Liver (tissue), 9 donors: ENCODE data around the gene LCN2. TPM values are rescaled to one million over a fixed set of nuclear protein-coding genes. Genes with fewer than 3 reads are reported as not detected.

Experiments
- DNase-seq: peaks from one replicate; pipeline ENCODE4 v3.0.0-alpha.2; 2017; ENCODE audit warnings: low spot score
- H3K27ac ChIP-seq, 2 donors: one replicate each; pipeline ENCODE4 v1.7.0; 2013; ENCODE audit warnings: inconsistent platforms in 2 of 2, low read length in 2 of 2, control low read depth in 1 of 2, low read depth in 1 of 2, mild to moderate bottlenecking in 1 of 2
- H3K27me3 ChIP-seq, 4 donors: one replicate each; pipeline versions ENCODE4 v1.6.1 to v1.7.0; 2013; ENCODE audit warnings: low read length in 3 of 4, inconsistent platforms in 1 of 4, mild to moderate bottlenecking in 1 of 4, moderate library complexity in 1 of 4; ENCODE audit not compliant: control insufficient read depth in 4 of 4, insufficient read depth in 4 of 4
- H3K36me3 ChIP-seq, 4 donors: one replicate each; pipeline versions ENCODE4 v1.6.1 to v1.7.0; 2013; ENCODE audit warnings: low read length in 3 of 4, mild to moderate bottlenecking in 3 of 4, low read depth in 1 of 4, moderate library complexity in 1 of 4; ENCODE audit not compliant: control insufficient read depth in 4 of 4, insufficient read depth in 3 of 4
- H3K4me1 ChIP-seq, 4 donors: one replicate each; pipeline versions ENCODE4 v1.6.1 to v1.7.0; 2013; ENCODE audit warnings: low read length in 3 of 4, mild to moderate bottlenecking in 3 of 4, moderate library complexity in 1 of 4; ENCODE audit not compliant: control insufficient read depth in 4 of 4, insufficient read depth in 4 of 4
- H3K4me3 ChIP-seq, 3 donors: one replicate each; pipeline versions ENCODE4 v1.6.1 to v1.7.0; 2013; ENCODE audit warnings: low read length in 3 of 3, control low read depth in 1 of 3, low read depth in 1 of 3, mild to moderate bottlenecking in 1 of 3
- H3K9ac ChIP-seq, 2 donors: one replicate each; pipeline ENCODE4 v1.7.0; 2013; ENCODE audit warnings: low read length in 2 of 2, mild to moderate bottlenecking in 2 of 2, moderate library complexity in 2 of 2, control low read depth in 1 of 2, low read depth in 1 of 2
- H3K9me3 ChIP-seq, 4 donors: one replicate each; pipeline versions ENCODE4 v1.6.1 to v1.7.0; 2013; ENCODE audit warnings: low read length in 3 of 4; ENCODE audit not compliant: control insufficient read depth in 4 of 4
- CTCF ChIP-seq: fragments of 150-350 bp; IDR thresholded peaks from 2 replicates; pipeline ENCODE4 v1.5.1; 2017; ENCODE audit warnings: improper control_type of control experiment, low read depth, low read length; ENCODE audit not compliant: missing input control
- EGR1 ChIP-seq, 2 donors: IDR thresholded peaks; 2 replicates each; pipeline ENCODE4 v1.6.1; 2016 to 2018; ENCODE audit warnings: antibody characterized with exemption in 2 of 2, low read depth in 2 of 2
- FOXA1 ChIP-seq: IDR thresholded peaks from 2 replicates; pipeline ENCODE4 v1.6.1; 2016; ENCODE audit warnings: antibody characterized with exemption
- FOXA2 ChIP-seq: IDR thresholded peaks from 2 replicates; pipeline ENCODE4 v1.6.1; 2016; ENCODE audit warnings: antibody characterized with exemption
- GABPA ChIP-seq, 2 donors: IDR thresholded peaks in 1 of 2; conservative IDR thresholded peaks in 1 of 2; 2 replicates each; pipeline ENCODE4 v1.6.1; 2016; ENCODE audit warnings: antibody characterized with exemption in 2 of 2, mild to moderate bottlenecking in 1 of 2, moderate library complexity in 1 of 2
- HNF4A ChIP-seq, 2 donors: conservative IDR thresholded peaks; 2 replicates each; pipeline ENCODE4 v1.6.1; 2016; ENCODE audit warnings: antibody characterized with exemption in 2 of 2, mild to moderate bottlenecking in 2 of 2
- HNF4G ChIP-seq: IDR thresholded peaks from 2 replicates; pipeline ENCODE4 v1.6.1; 2016; ENCODE audit warnings: antibody characterized with exemption
- JUND ChIP-seq, 2 donors: IDR thresholded peaks; 2 replicates each; pipeline ENCODE4 v1.6.1; 2016; ENCODE audit warnings: antibody characterized with exemption in 2 of 2
- NR2F2 ChIP-seq: IDR thresholded peaks from 2 replicates; pipeline ENCODE4 v1.6.1; 2016; ENCODE audit warnings: antibody characterized with exemption
- RAD21 ChIP-seq, 2 donors: IDR thresholded peaks; 2 replicates each; pipeline ENCODE4 v1.6.1; 2016; ENCODE audit warnings: antibody characterized with exemption in 2 of 2, mild to moderate bottlenecking in 2 of 2
- RXRA ChIP-seq, 2 donors: IDR thresholded peaks; 2 replicates each; pipeline ENCODE4 v1.6.1; 2017 to 2018; ENCODE audit warnings: antibody characterized with exemption in 2 of 2, mild to moderate bottlenecking in 1 of 2
- SP1 ChIP-seq: IDR thresholded peaks from 2 replicates; pipeline ENCODE4 v1.6.1; 2018; ENCODE audit warnings: antibody characterized with exemption, mild to moderate bottlenecking
- TAF1 ChIP-seq: conservative IDR thresholded peaks from 2 replicates; pipeline ENCODE4 v1.6.1; 2016; ENCODE audit warnings: antibody characterized with exemption, mild to moderate bottlenecking
- YY1 ChIP-seq: IDR thresholded peaks from 2 replicates; pipeline ENCODE4 v1.6.1; 2016; ENCODE audit warnings: antibody characterized with exemption, mild to moderate bottlenecking
- ZBTB33 ChIP-seq: IDR thresholded peaks from 2 replicates; pipeline ENCODE4 v1.6.1; 2016; ENCODE audit warnings: antibody characterized with exemption
- WGBS: extraction: QIAGEN DNeasy Blood & Tissue Kit; methylation state at CpG from one replicate; pipeline ENCODE4 v1.1.7; 2013; 5-methylcytosine and 5-hydroxymethylcytosine counted together
- polyA plus RNA-seq, 2 donors: library from polyadenylated mRNA; stranded (reverse) in 1 of 2; unstranded in 1 of 2; fragments of 200-250 nt in 1 of 2; fragments of >200 nt in 1 of 2; fragmentation: Nextera tagmentation in 1 of 2; extraction: Ambion mirVana in 1 of 2; gene quantifications; one replicate each; pipeline versions ENCODE4 v1.2.1 to v1.2.3, GENCODE V29; 2013 to 2015
- total RNA-seq, 2 donors: library from RNA; depleted of rRNA; stranded (reverse); fragments of >200 nt; gene quantifications; one replicate each; pipeline ENCODE4 v1.2.3, GENCODE V29; 2014
- TF ChIP-seq, protein P1 (sequence below): IDR thresholded peaks from 2 replicates; pipeline ENCODE4 v1.6.1; 2016; ENCODE audit warnings: antibody characterized with exemption
- TF ChIP-seq, protein P2 (sequence below): IDR thresholded peaks from 2 replicates; pipeline ENCODE4 v1.6.1; 2016; ENCODE audit warnings: antibody characterized with exemption, mild to moderate bottlenecking
- TF ChIP-seq, protein P3 (sequence below): IDR thresholded peaks from 2 replicates; pipeline ENCODE4 v1.6.1; 2016; ENCODE audit warnings: antibody characterized with exemption
- donor health status: healthy.
- donor health status: healthy.
- donor health status: healthy.
- donor health status: healthy.
- donor health status: healthy.

Gene LCN2
- total and polyA plus RNA-seq, 4 donors: 7.0 to 64.5 (median 10.4) TPM

- H3K4me3 ChIP-seq: no peak overlapping the region
- no peaks in the 10 kb centered on the region for H3K9me3 ChIP-seq
- H3K27me3 ChIP-seq: no peaks in the 10 kb centered on the region
- WGBS: 95% methylated on average over 11 of the region's 11 CpGs
- no peak for DNase-seq
- H3K9ac ChIP-seq: no peak overlapping the region
- no peak for TF ChIP-seq NR2F2
- TF ChIP-seq CTCF: no peak
- no peak for TF ChIP-seq YY1
- no peak for TF ChIP-seq TAF1
- TF ChIP-seq, protein P1, sequence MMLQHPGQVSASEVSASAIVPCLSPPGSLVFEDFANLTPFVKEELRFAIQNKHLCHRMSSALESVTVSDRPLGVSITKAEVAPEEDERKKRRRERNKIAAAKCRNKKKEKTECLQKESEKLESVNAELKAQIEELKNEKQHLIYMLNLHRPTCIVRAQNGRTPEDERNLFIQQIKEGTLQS: no peak
- no peak for TF ChIP-seq FOXA2
- no peak for TF ChIP-seq RAD21 (IDR thresholded peaks at IDR 0.05)
- TF ChIP-seq EGR1 (IDR thresholded peaks at IDR 0.05; ENCODE audit: low read depth in 2 of 2): no peak
- no peak for TF ChIP-seq HNF4A (conservative IDR thresholded peaks at IDR 0.05)
- H3K36me3 ChIP-seq: peaks cover 3 to 25% (median 9%) of the 10 kb centered on the region in 4 donors
- H3K4me1 ChIP-seq: peaks cover 4 to 14% (median 13%) of the 10 kb centered on the region in 4 donors
- H3K27ac ChIP-seq: no peak overlapping the region
Measured at GRCh38 chr9:128185979-128186965, 37.0 kb downstream of the LCN2 start.

DNA sequence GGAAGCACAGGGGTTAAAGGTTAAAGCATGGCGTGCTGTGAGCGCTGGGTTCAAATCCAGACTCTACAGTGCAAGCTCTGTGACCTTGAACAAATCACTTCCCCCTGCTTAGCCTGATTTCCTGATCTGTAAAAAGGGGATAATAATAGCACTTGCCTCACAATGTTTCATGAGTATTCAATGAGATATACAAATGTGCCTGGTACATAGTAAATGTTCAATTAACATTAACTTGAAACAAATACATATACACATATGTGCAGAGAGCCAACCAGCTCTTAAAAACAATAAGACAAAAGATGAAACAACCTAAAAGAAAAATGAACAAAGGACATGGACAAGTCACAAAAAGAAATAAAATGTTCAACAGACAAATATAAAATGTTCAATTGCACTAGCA, 38.1 kb downstream of the LCN2 start:
- Histone ChIP-seq H3K4me1 (peaks cover 8 to 17% (median 13%) of the 10 kb centered on the region in 4 donors), H3K36me3 (peaks cover 3 to 25% (median 9%) of the 10 kb centered on the region in 4 donors), H3K27ac (no peak overlapping the region), H3K27me3 (no peaks in the 10 kb centered on the region), H3K9me3 (no peaks in the 10 kb centered on the region), H3K9ac (no peak overlapping the region), H3K4me3 (no peak overlapping the region)
- no peak for DNase-seq
- whole genome bisulfite sequencing: 93% methylated on average over 2 of the region's 2 CpGs
- TF ChIP-seq FOXA1 (no peak), EGR1 (IDR thresholded peaks at IDR 0.05; ENCODE audit: low read depth in 2 of 2) (no peak), HNF4G (no peak), CTCF (no peak), TAF1 (no peak), RXRA (IDR thresholded peaks at IDR 0.05) (no peak), YY1 (no peak), FOXA2 (no peak), GABPA (IDR thresholded peaks at IDR 0.05 in 1 of 2, conservative IDR thresholded peaks at IDR 0.05 in 1 of 2) (no peak), SP1 (no peak), RAD21 (IDR thresholded peaks at IDR 0.05) (no peak), JUND (IDR thresholded peaks at IDR 0.05) (no peak), NR2F2 (no peak), HNF4A (conservative IDR thresholded peaks at IDR 0.05) (no peak), ZBTB33 (no peak)
- TF ChIP-seq, protein P2, sequence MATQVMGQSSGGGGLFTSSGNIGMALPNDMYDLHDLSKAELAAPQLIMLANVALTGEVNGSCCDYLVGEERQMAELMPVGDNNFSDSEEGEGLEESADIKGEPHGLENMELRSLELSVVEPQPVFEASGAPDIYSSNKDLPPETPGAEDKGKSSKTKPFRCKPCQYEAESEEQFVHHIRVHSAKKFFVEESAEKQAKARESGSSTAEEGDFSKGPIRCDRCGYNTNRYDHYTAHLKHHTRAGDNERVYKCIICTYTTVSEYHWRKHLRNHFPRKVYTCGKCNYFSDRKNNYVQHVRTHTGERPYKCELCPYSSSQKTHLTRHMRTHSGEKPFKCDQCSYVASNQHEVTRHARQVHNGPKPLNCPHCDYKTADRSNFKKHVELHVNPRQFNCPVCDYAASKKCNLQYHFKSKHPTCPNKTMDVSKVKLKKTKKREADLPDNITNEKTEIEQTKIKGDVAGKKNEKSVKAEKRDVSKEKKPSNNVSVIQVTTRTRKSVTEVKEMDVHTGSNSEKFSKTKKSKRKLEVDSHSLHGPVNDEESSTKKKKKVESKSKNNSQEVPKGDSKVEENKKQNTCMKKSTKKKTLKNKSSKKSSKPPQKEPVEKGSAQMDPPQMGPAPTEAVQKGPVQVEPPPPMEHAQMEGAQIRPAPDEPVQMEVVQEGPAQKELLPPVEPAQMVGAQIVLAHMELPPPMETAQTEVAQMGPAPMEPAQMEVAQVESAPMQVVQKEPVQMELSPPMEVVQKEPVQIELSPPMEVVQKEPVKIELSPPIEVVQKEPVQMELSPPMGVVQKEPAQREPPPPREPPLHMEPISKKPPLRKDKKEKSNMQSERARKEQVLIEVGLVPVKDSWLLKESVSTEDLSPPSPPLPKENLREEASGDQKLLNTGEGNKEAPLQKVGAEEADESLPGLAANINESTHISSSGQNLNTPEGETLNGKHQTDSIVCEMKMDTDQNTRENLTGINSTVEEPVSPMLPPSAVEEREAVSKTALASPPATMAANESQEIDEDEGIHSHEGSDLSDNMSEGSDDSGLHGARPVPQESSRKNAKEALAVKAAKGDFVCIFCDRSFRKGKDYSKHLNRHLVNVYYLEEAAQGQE: no peak
- TF ChIP-seq, protein P3, sequence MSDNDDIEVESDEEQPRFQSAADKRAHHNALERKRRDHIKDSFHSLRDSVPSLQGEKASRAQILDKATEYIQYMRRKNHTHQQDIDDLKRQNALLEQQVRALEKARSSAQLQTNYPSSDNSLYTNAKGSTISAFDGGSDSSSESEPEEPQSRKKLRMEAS: no peak
- TF ChIP-seq, protein P1: no peak
